Hematopoietic multipotent progenitor cell treated with erythropoietin and hydrocortisone succinate and interleukin-3 and kit ligand, for 4 days (in vitro differentiated cells): ENCODE results near the gene TMEM184C.

Experiments used
- DNase-seq: peaks from one replicate; pipeline ENCODE4 v3.0.0-alpha.2; 2015

The TMEM184C gene

DNA sequence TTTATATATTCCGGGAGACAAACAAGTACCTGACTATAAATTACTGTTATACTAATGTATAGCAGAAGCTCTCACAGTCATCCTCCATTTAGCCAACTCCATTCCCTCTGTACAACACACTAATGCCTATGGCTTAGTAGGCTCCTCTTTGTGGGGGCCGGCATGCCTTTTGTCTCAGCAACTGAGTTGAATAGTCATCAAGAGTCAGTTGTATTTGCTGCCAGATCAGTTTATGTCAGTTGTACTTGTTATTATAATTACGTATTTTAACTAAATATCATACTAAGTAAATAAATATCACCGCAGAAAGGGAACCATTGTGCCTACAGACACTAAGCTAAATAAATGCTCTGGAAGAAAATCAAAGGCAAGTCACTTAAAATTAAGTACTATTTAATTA is 56.9 kb downstream of the TMEM184C start:
- no peak for DNase-seq

DNA sequence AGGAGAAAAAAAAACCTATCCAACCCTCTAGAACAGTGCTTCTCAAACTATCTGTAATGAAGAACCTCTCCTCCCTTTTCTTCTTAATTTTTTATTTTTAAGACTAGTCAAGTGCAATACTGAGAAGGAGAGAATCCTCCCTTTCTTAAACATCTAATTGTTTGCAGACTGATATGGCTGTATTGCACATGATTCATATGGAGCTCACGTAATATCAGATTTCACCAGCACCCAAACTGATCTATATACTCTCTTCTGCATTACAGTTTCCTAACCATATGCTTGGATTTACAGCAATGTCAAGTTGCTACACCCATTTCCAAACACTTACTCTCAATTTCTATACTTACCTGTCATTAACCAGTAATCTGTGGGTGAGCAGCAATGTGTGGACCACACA is 57.3 kb downstream of the TMEM184C start:
- DNase-seq: no peak

DNA sequence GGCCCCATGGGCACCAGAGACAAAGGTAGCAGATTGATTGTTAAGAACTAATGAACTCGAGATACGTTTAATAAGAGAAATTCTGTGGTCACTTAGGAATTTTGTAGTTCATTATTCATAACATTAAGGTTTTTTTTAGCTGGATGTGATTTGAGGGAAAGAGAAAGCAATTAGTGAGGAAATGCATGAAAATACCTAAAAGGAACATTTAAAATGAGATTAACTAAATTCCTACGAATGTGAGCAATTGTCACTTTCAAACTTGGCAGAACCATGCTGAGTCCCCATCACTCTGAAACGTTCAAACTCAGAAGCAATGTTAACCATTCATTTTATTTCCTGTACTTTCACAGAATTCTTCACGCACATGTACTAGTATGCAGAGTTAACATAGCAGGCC is 60.9 kb downstream of the TMEM184C start:
- no peak for DNase-seq

DNA sequence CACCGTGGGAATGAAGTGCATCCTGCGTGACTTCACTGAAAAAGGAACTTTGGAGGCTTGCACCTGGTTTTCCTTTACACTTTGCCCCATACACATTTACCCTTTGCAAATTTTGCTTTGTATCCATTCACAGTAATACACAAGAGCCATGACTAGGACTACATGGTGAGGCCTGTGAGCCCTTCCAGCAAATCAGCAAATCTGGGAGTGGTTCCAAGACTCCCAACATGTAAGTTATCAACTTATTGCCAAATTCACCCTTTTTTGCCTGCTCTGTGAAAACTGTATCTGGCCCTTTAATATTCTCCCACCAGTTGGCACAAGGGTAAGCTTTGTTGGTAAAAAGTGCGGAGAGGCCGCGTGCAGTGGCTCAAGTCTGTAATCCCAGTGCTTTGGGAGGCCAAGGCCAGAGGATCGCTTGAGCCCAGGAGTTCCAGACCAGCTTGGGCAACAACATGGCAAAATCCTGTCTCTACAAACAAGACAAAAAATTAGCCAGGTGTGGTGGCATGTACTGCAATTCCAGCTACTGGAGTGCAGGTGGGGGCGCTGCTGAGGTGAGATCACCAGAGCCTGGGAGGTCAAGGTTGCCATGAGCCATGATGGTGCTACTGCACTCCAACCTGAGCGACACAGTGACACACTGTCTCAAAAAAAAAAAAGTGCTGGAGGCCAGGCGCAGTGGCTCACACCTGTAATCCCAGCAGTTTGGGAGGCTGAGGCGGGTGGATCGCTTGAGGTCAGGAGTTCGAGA is 61.8 kb downstream of the TMEM184C start:
- no peak for DNase-seq

DNA sequence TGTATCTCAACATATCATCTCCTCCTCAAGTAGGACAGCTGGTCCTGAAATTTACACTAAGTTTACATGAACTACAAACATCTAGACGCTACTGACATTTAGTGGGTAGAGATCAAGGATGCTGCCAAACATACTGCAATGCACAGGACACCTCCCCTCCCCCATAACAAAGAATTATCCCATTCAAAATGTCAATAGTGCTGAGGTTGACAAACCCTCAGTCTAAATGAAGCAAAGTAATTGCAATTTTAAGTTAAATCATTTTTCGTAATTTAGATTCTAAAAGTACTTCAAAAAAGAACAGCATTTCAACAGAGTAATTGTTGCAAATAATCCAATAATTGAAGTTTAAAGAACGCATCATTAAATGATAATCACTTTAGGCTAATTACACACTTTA is 65.6 kb downstream of the TMEM184C start:
- DNase-seq: peak; percentile 14

DNA sequence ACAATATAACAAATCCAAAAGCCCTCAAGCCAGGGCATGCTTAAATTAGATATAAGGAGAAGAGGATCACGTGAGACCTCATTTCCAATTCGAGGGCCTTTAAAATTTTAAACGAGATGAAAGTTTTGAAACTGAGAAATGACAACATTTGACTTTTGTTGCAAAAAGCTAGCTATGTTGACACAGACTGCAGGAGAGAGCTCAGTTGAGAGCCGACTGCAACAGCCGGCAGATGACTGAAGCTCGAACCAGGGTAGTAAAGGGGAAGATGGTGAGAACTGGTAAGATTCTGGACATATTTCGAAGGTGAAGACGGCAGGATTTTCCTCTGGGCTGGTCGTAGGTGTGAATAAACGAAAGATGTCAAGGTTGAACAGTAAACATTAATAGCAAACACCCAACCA is 66.0 kb downstream of the TMEM184C start:
- DNase-seq: peak; percentile 51

DNA sequence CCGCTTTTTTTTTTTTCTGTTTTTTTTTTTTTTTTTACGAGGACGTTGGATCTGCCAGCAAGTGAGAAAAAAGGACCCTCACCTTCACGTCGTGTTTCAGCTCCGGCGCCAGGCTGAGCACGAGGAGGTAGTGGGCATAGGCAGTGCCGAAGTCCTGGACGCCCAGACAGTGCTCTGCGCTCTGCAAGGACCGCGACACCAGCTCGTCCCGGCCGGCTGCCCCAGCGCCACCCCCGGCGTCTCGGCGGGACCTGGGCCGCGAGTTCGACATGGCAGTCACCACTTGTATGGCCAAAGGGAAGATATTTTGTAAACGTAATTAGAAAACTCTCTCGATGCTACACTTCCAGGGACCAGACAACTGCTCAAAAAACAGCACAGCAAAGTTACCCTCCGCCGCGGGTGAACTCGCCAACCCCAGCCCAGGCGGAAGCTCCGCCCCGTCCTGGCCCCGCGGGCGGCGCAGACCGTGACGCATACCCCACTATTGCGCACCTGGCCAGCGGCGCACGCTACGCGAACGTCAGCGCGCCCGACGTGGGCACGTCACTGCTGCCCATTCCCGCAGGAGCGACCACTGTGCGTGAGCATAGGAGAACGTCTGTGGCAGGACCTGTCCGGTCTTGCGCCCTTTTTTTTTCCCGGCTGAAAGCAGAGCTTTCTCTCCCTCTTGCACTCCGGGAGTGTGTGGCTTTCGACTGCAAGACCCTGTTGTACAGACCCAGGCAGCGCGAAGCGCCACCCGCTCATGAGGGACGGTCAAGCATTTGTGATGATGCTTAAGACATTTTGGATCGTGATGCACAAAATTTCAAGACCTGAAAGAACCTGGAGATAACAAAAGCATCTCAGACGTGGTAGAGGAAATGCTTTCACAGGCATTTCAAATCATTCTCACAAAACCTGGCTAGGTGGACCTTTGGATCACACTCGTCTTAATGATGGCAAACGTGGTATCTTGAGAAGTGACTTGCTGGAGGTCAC is 66.8 kb downstream of the TMEM184C start, which contains the start of gene PRMT9:
TSS of gene PRMT9 (minus strand) at position 447 of the 984 bp plus-strand sequence. CDS start at position 271, 176 bp downstream.
- peak; percentile 95 for DNase-seq

DNA sequence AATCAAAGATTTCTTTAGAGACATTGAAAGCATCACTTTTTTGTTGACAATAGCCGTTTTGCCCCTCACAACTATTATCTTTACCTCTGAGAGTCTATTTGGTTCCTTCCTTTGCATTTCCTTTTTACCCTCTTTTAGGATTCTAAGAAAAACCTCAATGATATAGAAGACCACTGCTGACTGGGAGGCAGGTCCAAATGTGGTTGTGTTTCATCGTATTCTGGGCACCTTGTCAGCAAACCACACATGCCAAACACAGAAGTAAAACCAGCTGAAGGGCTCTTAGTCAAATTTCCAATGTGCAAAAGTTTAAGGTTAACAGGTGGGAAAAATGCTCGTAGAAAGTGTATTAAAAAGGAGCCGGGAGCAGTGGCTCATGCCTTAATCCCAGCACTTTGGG is 71.9 kb downstream of the TMEM184C start:
- DNase-seq: peak; percentile 85

DNA sequence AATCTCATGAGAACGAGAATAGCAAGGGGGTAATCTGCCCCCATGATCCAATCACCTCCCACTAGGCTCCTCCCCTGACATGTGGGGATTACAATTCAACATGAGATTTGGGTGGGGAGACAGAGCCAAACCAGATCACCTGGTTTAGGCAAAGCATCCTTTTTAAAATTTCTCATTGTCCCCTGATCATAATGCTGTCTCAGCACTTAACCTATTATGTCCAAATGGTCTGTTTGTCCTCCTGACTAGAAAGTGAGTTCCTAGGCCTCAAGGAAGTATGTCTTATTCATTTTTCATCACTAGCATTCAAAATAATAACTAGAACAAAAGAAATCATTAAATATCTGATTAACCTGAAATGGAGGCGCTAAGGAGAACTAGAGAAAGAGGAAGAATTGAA is 74.6 kb downstream of the TMEM184C start:
- no peak for DNase-seq

DNA sequence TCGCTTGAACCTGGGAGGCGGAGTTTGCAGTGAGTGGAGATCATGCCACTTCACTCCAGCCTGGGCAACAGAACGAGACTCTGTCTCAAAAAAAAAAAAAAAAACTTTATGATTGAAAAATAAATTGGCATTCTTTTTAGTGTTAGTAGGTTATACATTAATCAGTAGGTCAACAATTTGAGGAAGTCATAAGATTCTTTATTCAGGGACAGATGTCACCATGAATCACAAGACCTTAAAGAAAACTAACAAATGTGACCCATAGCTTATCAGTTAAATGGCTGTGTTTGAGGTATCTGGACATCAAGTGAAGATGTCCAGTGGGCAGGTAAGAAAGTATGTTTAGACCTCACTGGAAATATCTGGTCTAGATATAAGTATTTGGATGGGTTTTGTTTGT is 76.0 kb downstream of the TMEM184C start:
- DNase-seq: no peak

DNA sequence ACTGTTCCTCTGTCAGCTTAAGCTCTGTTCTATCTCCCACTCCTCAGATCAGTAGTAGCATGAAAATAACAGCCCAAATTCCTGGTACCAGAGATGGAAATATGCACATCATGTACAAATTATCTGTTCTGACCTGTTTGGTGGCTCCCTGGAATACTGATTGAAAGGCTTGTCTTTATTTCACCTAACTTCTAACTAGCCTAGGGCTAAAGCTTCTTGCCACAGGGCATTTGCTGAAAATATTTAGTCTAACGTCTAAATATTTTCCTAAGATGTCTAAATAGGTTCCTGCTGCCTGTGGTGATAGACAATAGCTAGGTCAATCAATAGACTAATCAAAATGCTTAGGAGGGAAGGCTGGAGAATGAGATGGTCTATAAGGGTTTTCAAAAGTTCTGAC is 79.7 kb downstream of the TMEM184C start:
- DNase-seq: no peak

DNA sequence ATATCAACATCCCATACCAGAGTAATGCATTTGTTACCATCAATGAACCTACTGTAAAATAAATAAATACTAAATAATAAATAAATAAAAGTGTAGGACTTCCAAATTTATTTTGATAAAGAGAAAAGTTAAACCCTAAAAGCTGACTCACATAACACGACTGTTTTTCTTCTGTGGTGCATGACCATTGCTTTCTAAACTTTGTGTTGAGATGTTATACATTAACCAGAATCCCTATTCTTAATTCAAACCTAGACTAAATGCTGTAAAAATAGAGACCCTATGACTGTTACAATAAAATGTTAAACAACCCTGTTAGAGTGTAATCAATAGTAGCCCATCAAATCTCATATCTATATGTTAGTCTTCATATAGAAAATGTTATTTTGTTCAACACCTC is 87.6 kb downstream of the TMEM184C start:
- no peak for DNase-seq

DNA sequence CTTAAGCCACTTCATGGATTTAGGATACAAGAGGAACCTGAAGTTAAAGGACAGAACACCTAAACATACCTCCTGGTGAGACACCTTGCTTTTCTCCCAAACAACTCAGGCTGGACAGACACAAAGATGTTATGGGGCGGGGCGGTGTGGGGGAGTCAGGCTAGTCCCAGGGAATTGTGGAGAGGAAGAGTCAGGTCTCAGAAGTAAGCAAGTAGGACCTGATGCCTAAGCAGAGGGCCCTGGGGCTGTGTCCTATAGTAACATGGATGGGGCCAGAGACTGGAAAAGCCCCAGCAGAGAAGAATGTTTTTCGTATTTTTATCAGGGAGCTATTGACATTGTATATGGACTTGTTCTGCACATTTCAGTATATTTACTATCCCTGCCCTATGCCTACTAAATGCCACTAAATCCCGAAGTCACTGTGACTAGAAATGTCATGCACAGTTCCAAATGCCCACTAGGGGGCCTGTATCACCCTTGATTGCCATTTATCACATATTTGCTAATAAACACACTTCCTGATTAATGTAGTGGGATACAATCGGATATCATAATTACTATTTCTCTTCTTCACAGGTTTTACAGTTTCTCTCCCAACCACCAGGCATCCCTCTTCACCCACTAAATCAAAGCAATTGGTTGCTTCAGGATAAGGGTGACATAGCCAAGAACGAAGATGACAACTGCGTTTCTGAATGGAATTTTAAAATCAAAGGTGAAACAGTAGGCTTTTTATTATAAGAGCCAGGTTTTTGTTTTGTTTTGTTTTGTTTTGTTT is 90.9 kb downstream of the TMEM184C start:
- peak; percentile 79 for DNase-seq

DNA sequence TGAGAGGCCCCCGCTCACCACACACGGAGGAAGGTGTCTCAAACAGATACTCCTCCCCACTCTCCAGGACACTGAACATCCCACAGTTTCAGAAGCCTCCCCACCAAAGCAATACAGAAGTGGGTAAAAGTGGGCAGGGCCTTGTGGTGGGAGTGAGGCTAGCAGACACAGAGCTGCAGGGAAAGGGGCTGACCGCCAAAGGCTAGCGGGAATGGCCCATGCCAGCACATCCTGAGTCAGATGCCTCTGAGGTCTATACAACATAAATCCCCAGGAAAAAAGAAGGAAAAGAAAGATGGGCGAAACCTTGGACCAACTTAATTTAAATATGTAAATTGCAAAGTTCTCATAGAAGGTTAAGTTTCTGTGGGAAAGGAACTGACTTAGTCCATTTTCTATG is 92.8 kb downstream of the TMEM184C start:
- DNase-seq: no peak

DNA sequence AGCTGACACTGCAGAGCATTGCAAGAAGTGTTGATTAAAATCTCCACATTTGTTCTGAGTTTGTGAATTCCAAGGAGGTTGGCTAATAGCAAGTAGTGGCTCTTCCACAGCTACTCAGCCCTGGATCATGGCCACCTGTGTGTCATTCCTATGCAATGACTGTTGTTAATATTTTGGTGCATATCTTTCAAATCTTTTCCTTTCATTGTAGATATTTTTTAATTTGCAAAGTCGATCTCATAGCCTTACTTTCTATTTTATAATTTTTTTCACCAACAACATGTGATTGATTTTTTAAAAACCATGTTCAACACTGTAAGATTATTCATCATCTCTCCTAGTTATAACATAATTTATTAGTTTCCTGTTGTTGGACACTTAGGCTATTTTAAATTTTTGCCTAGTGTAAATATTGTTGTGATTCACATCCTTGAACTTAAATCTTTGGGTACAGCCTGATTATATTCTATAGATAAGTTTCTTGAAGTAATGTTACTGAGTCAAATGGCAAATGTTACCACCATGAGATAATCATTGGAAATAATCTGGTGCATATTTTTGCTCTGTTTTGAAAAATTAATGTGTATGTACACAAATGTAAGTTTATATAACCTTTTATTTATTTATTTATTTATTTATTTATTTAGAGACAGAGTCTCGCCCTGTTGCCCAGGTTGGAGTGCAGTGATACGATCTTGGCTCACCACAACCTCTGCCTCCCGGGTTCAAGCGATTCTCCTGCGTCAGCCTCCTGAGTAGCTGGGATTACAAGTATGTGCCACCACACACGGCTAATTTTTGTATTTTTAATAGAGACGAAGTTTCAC is 97.6 kb downstream of the TMEM184C start:
- no peak for DNase-seq

DNA sequence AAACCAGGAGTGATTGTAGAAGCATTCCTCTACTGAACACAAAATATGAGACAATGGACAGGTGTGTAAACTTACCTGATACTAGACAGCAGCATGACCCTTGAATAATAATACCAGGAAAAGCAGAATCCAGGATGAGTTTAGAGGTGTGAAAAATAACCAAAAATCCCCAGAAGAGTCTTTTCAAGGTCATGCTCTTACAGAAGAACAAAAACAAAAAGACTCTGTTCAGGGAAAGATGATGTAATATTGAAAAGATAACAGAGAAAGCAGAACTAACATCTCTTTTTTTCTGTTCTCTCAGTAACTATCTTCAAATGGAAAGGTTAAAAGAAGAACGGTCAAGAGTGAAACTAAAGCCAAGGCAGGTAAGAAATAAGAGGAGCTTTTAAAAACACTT is 100.7 kb downstream of the TMEM184C start:
- peak; percentile 45 for DNase-seq
